KMS-11 (cell line): Measurements from ENCODE around the gene TENM4.

Experiments used
- H2AFZ ChIP-seq: fragments of 200-600 bp; sonication (generic); 2 replicates; pipeline ENCODE4 v1.6.1; 2016; ENCODE audit warnings: antibody characterized with exemption, mixed run types, low read depth
- H3K27ac ChIP-seq: fragments of 200-600 bp; sonication (generic); 2 replicates; pipeline ENCODE4 v1.6.1; 2016; ENCODE audit warnings: mild to moderate bottlenecking, mixed run types
- H3K27me3 ChIP-seq: fragments of 200-600 bp; sonication (generic); 2 replicates; pipeline ENCODE4 v1.6.1; 2017; ENCODE audit warnings: mild to moderate bottlenecking, low read depth, mixed run types, moderate library complexity; ENCODE audit not compliant: insufficient read depth
- H3K36me3 ChIP-seq: fragments of 200-600 bp; sonication (generic); 2 replicates; pipeline ENCODE4 v1.6.1; 2017; ENCODE audit warnings: mild to moderate bottlenecking, mixed run types; ENCODE audit not compliant: insufficient read depth
- H3K4me1 ChIP-seq: fragments of 200-600 bp; sonication (generic); 2 replicates; pipeline ENCODE4 v1.6.1; 2016; ENCODE audit warnings: mild to moderate bottlenecking, low read depth, mixed run types; ENCODE audit not compliant: poor library complexity, severe bottlenecking
- H3K4me2 ChIP-seq: fragments of 200-600 bp; sonication (generic); 2 replicates; pipeline ENCODE4 v1.7.0; 2016; ENCODE audit warnings: mild to moderate bottlenecking, mixed run types
- H3K4me3 ChIP-seq: fragments of 200-600 bp; sonication (generic); IDR thresholded peaks from 2 replicates; pipeline ENCODE4 v1.6.1; 2017; ENCODE audit warnings: low read depth, low read length, mixed read lengths; ENCODE audit not compliant: insufficient read depth
- H3K79me2 ChIP-seq: fragments of 200-600 bp; sonication (generic); 2 replicates; pipeline ENCODE4 v1.6.1; 2016; ENCODE audit warnings: low read depth, mixed run types; ENCODE audit not compliant: insufficient read depth
- H3K9ac ChIP-seq: fragments of 200-600 bp; sonication (generic); 2 replicates; pipeline ENCODE4 v1.6.1; 2016; ENCODE audit warnings: mild to moderate bottlenecking, mixed run types
- H4K20me1 ChIP-seq: fragments of 200-600 bp; sonication (generic); 2 replicates; pipeline ENCODE4 v1.6.1; 2016; ENCODE audit warnings: mild to moderate bottlenecking, mixed run types; ENCODE audit not compliant: insufficient read depth
- CTCF ChIP-seq: fragments of 200-600 bp; sonication (generic); conservative IDR thresholded peaks from 2 replicates; pipeline ENCODE4 v1.6.1; 2017; ENCODE audit warnings: low read depth, mild to moderate bottlenecking, antibody characterized with exemption, low read length, moderate library complexity, mixed read lengths

The TENM4 gene

GRCh38 chr11:78860720-78861422 lies 580.0 kb downstream of the TENM4 start:
- Histone ChIP-seq H3K4me1 (no peaks in the 10 kb centered on the region), H3K36me3 (no peaks in the 10 kb centered on the region), H3K4me2 (no peak overlapping the region), H3K27me3 (no peaks in the 10 kb centered on the region), H2AFZ (no peak overlapping the region), H3K4me3 (no peak overlapping the region), H4K20me1 (no peaks in the 10 kb centered on the region), H3K27ac (no peak overlapping the region), H3K79me2 (no peaks in the 10 kb centered on the region), H3K9ac (no peak overlapping the region)
- no peak for TF ChIP-seq CTCF

GRCh38 chr11:78857688-78858087 lies 583.1 kb downstream of the TENM4 start:
- no peak for TF ChIP-seq CTCF
- no peaks in the 10 kb centered on the region for H3K27me3 ChIP-seq
- H3K4me1 ChIP-seq = no peaks in the 10 kb centered on the region
- no peak overlapping the region for H3K27ac ChIP-seq
- H2AFZ ChIP-seq = no peak overlapping the region
- H3K4me3 ChIP-seq = no peak overlapping the region
- no peaks in the 10 kb centered on the region for H3K36me3 ChIP-seq
- no peak overlapping the region for H3K4me2 ChIP-seq
- H3K9ac ChIP-seq = no peak overlapping the region
- no peaks in the 10 kb centered on the region for H4K20me1 ChIP-seq
- H3K79me2 ChIP-seq = no peaks in the 10 kb centered on the region

- H3K27ac ChIP-seq = no peak overlapping the region
- H3K36me3 ChIP-seq = no peaks in the 10 kb centered on the region
- no peaks in the 10 kb centered on the region for H4K20me1 ChIP-seq
- no peak overlapping the region for H2AFZ ChIP-seq
- H3K9ac ChIP-seq = no peak overlapping the region
- H3K27me3 ChIP-seq = no peaks in the 10 kb centered on the region
- H3K4me1 ChIP-seq = no peaks in the 10 kb centered on the region
- TF ChIP-seq CTCF = no peak
- no peaks in the 10 kb centered on the region for H3K79me2 ChIP-seq
- H3K4me2 ChIP-seq = no peak overlapping the region
- no peak overlapping the region for H3K4me3 ChIP-seq
Observed at GRCh38 chr11:78856211-78856610, 584.6 kb downstream of the TENM4 start.

- Histone ChIP-seq H3K79me2 (no peaks in the 10 kb centered on the region), H2AFZ (no peak overlapping the region), H3K27ac (no peak overlapping the region), H4K20me1 (no peaks in the 10 kb centered on the region), H3K27me3 (no peaks in the 10 kb centered on the region), H3K4me3 (no peak overlapping the region), H3K9ac (no peak overlapping the region), H3K36me3 (no peaks in the 10 kb centered on the region), H3K4me1 (no peaks in the 10 kb centered on the region), H3K4me2 (no peak overlapping the region)
- TF ChIP-seq CTCF = no peak
Observed at GRCh38 chr11:78855116-78855515, 585.7 kb downstream of the TENM4 start.
